ENCODE results near the gene ZNF654. TPM values are rescaled to one million over a fixed set of nuclear protein-coding genes. Genes with fewer than 3 reads are reported as not detected.

The ZNF654 gene
- total and polyA plus RNA-seq, 9 of the 15 experiments (the other 6 are each of a cell fraction or from before 2014, with no cell fraction given): 2.4 to 8.6 (median 5.1) TPM

GRCh38 chr3:88084097-88084501 is 25.0 kb downstream of the ZNF654 start:
- H3K9me3 ChIP-seq (replicated peaks; ENCODE audit: control insufficient read depth, insufficient read depth, low read depth, low read length): no peaks in the 10 kb centered on the region
- ATAC-seq: peak; percentile 54
- peak in 1 of 4 experiments; percentile 6 for DNase-seq (ENCODE audit: extremely low read depth in 1 of 4, low spot score in 3 of 4)
- H3K9ac ChIP-seq (ENCODE audit: insufficient read depth in 1 of 2, low read depth in 2 of 2, low read length in 2 of 2): no peak overlapping the region
- H3K27ac ChIP-seq (ENCODE audit: extremely low read depth, low read depth, low read length): no peak overlapping the region
- intact Hi-C loops (cut with micrococcal nuclease): no loop called here
- H3K9me1 ChIP-seq (ENCODE audit: control insufficient read depth, insufficient read depth, low read length): no peaks in the 10 kb centered on the region
- no peaks in the 10 kb centered on the region for H3K27me3 ChIP-seq (ENCODE audit: control insufficient read depth in 2 of 2, insufficient read depth in 2 of 2, low read length in 2 of 2)
- H3K4me2 ChIP-seq (ENCODE audit: insufficient read depth, low read length): no peak overlapping the region
- in situ Hi-C loops (cut with MboI): no loop called here
- H4K20me1 ChIP-seq (replicated peaks; ENCODE audit: control insufficient read depth, insufficient read depth, low read length): no peaks in the 10 kb centered on the region
- peaks cover 17% of the 10 kb centered on the region; the same call in 1 of the 3 replicates for H3K36me3 ChIP-seq (ENCODE audit: control insufficient read depth, insufficient read depth, low read length)
- no peak overlapping the region for H3K4me3 ChIP-seq
- whole genome bisulfite sequencing (ENCODE audit: insufficient coverage, low coverage, missing lambda C conversion rate): 54% methylated on average over 2 of the region's 2 CpGs
- TF ChIP-seq MYNN (IDR thresholded peaks at IDR 0.05) (peak; percentile 71; the same call in 1 of the 2 replicates), MYNN (CRISPR knock-in tag; IDR thresholded peaks at IDR 0.05) (no peak), NFYB (IDR thresholded peaks at IDR 0.05; ENCODE audit: extremely low read depth, insufficient read length) (no peak), NCOA1 (IDR thresholded peaks at IDR 0.05; ENCODE audit: low read depth) (no peak), ZNF146 (CRISPR knock-in tag; IDR thresholded peaks at IDR 0.05; ENCODE audit: unreplicated experiment) (no peak), CBX5 (IDR thresholded peaks at IDR 0.05; ENCODE audit: borderline replicate concordance, low read depth) (no peak), RNF2 (IDR thresholded peaks at IDR 0.05) (no peak)
- ChIA-PET CTCF (ENCODE audit: low intra/inter-chr PET ratio) (no interaction called here), POLR2A (interaction anchor here (0.6 to 1.0 kb wide), 3 partner anchors 8 to 65 kb away, joined by 3 to 4 read pairs (median 3); partner anchors contain the start of gene C3orf38)
- no peak overlapping the region for H2AFZ ChIP-seq (ENCODE audit: low read depth, low read length)
- peaks cover 0 to 10% of the 10 kb centered on the region in 2 experiments; a peak in 2 of 5 replicates for H3K4me1 ChIP-seq (replicated peaks in 1 of 2; ENCODE audit: control insufficient read depth in 2 of 2, insufficient read depth in 2 of 2, low read length in 2 of 2)
- no peak for FAIRE-seq
- BruUV-seq (replicated peaks): no TSS peak
- H3K79me2 ChIP-seq (ENCODE audit: control insufficient read depth, insufficient read depth, low read length): peaks cover 66% of the 10 kb centered on the region

GRCh38 chr3:88090681-88091080 is 31.6 kb downstream of the ZNF654 start:
- Histone ChIP-seq H3K4me1 (replicated peaks in 1 of 2; ENCODE audit: control insufficient read depth in 2 of 2, insufficient read depth in 2 of 2, low read length in 2 of 2) (no peaks in the 10 kb centered on the region), H3K9me1 (ENCODE audit: control insufficient read depth, insufficient read depth, low read length) (no peaks in the 10 kb centered on the region), H3K9me3 (replicated peaks; ENCODE audit: control insufficient read depth, insufficient read depth, low read depth, low read length) (peaks cover 3% of the 10 kb centered on the region), H4K20me1 (replicated peaks; ENCODE audit: control insufficient read depth, insufficient read depth, low read length) (no peaks in the 10 kb centered on the region), H3K9ac (ENCODE audit: insufficient read depth in 1 of 2, low read depth in 2 of 2, low read length in 2 of 2) (no peak overlapping the region), H3K27me3 (ENCODE audit: control insufficient read depth in 2 of 2, insufficient read depth in 2 of 2, low read length in 2 of 2) (no peaks in the 10 kb centered on the region), H3K27ac (ENCODE audit: extremely low read depth, low read depth, low read length) (no peak overlapping the region), H3K4me2 (ENCODE audit: insufficient read depth, low read length) (no peak overlapping the region), H3K4me3 (no peak overlapping the region), H3K36me3 (ENCODE audit: control insufficient read depth, insufficient read depth, low read length) (peaks cover 36% of the 10 kb centered on the region; the same call in 2 of the 3 replicates), H2AFZ (ENCODE audit: low read depth, low read length) (no peak overlapping the region), H3K79me2 (ENCODE audit: control insufficient read depth, insufficient read depth, low read length) (peaks cover 10% of the 10 kb centered on the region; the same call in 2 of the 3 replicates)
- ChIA-PET CTCF (ENCODE audit: low intra/inter-chr PET ratio) (no interaction called here), POLR2A (interaction anchor here (0.5 to 0.7 kb wide), 2 partner anchors 32 to 276 kb away, joined by 3 to 6 read pairs; partner anchors contain the start of genes CGGBP1 and ZNF654)
- 53% methylated on average over 3 of the region's 4 CpGs for WGBS (ENCODE audit: insufficient coverage, low coverage, missing lambda C conversion rate)
- TF ChIP-seq CEBPB (tag; IDR thresholded peaks at IDR 0.05): peak; percentile 68
- TF ChIP-seq ZFPM2 (CRISPR knock-in tag; IDR thresholded peaks at IDR 0.05): no peak
- no peak for TF ChIP-seq SRF (CRISPR knock-in tag; IDR thresholded peaks at IDR 0.05)
- TF ChIP-seq CBX1 (IDR thresholded peaks at IDR 0.05; ENCODE audit: low read depth): no peak
- no peak for TF ChIP-seq CEBPG (CRISPR knock-in tag; IDR thresholded peaks at IDR 0.05)
- peak in 1 of 2 experiments; percentile 25; a peak in 1 of 4 replicates for TF ChIP-seq CEBPG (tag; conservative IDR thresholded peaks at IDR 0.05 in 1 of 2, IDR thresholded peaks at IDR 0.05 in 1 of 2)
- TF ChIP-seq ZNF282 (CRISPR knock-in tag; IDR thresholded peaks at IDR 0.05): no peak
- 0 out of 2 replicates have a peak, but pooled peaks have one; percentile 15 for TF ChIP-seq CBFA2T3 (IDR thresholded peaks at IDR 0.05)
- TF ChIP-seq RNF2 (IDR thresholded peaks at IDR 0.05): no peak
- no peak for TF ChIP-seq PPARD (CRISPR knock-in tag; IDR thresholded peaks at IDR 0.05)
- no peak for TF ChIP-seq FOXK1 (CRISPR knock-in tag; IDR thresholded peaks at IDR 0.05; ENCODE audit: borderline replicate concordance)
- no peak for TF ChIP-seq TBL1XR1 (IDR thresholded peaks at IDR 0.05; ENCODE audit: low read length in 2 of 2)
- no peak for ATAC-seq
- no peak for DNase-seq (ENCODE audit: extremely low read depth in 1 of 4, low spot score in 3 of 4)
- in situ Hi-C loops (cut with MboI): no loop called here
- intact Hi-C loops (cut with micrococcal nuclease): no loop called here
- no TSS peak for BruUV-seq (replicated peaks)
- FAIRE-seq: no peak

Data from K562 (cell line).